ENCODE measurements around the gene CNOT3. TPM values are rescaled to one million over a fixed set of nuclear protein-coding genes. Genes with fewer than 3 reads are reported as not detected.

Gene CNOT3
- total and polyA plus RNA-seq, 9 of the 15 experiments (the other 6 are each of a cell fraction or from before 2014, with no cell fraction given) = 0.27 to 60.4 (median 9.9) TPM

- peak; percentile 71; the same call in 1 of the 2 replicates for TF ChIP-seq REST (IDR thresholded peaks at IDR 0.05; ENCODE audit: borderline replicate concordance)
- TF ChIP-seq REST (CRISPR knock-in tag; IDR thresholded peaks at IDR 0.05; ENCODE audit: low read depth) = no peak
- TF ChIP-seq ZSCAN29 (IDR thresholded peaks at IDR 0.05) = no peak
- 0 out of 2 replicates have a peak, but pooled peaks have one; percentile 6 for TF ChIP-seq JUND (IDR thresholded peaks at IDR 0.05; ENCODE audit: borderline replicate concordance, low read depth, low read length)
- TF ChIP-seq JUND (tag; IDR thresholded peaks at IDR 0.05; ENCODE audit: borderline replicate concordance, low read depth, low read length) = no peak
- no peak for TF ChIP-seq ZFPM2 (CRISPR knock-in tag; IDR thresholded peaks at IDR 0.05)
- no peak for TF ChIP-seq ZNF830 (CRISPR knock-in tag; IDR thresholded peaks at IDR 0.05)
- peak; percentile 39; the same call in 1 of the 2 replicates for TF ChIP-seq L3MBTL2 (IDR thresholded peaks at IDR 0.05)
- TF ChIP-seq EGR1 (conservative IDR thresholded peaks at IDR 0.05) = peak; percentile 56
- TF ChIP-seq, protein P1, sequence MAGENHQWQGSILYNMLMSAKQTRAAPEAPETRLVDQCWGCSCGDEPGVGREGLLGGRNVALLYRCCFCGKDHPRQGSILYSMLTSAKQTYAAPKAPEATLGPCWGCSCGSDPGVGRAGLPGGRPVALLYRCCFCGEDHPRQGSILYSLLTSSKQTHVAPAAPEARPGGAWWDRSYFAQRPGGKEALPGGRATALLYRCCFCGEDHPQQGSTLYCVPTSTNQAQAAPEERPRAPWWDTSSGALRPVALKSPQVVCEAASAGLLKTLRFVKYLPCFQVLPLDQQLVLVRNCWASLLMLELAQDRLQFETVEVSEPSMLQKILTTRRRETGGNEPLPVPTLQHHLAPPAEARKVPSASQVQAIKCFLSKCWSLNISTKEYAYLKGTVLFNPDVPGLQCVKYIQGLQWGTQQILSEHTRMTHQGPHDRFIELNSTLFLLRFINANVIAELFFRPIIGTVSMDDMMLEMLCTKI (IDR thresholded peaks at IDR 0.05; ENCODE audit: partially characterized antibody) = no peak
- no peak for TF ChIP-seq ZNF408 (CRISPR knock-in tag; IDR thresholded peaks at IDR 0.05; ENCODE audit: low read depth)
- TF ChIP-seq RAD21 (CRISPR knock-in tag; conservative IDR thresholded peaks at IDR 0.05 in 1 of 2, IDR thresholded peaks at IDR 0.05 in 1 of 2) = peak; percentile 56 to 83
- TF ChIP-seq ZNF41 (CRISPR knock-in tag; conservative IDR thresholded peaks at IDR 0.05) = no peak
- no peak for TF ChIP-seq TARDBP (IDR thresholded peaks at IDR 0.05)
- TF ChIP-seq MXD1 (CRISPR knock-in tag; IDR thresholded peaks at IDR 0.05; ENCODE audit: borderline replicate concordance, poor library complexity, severe bottlenecking) = no peak
- no peak for TF ChIP-seq ZNF3 (CRISPR knock-in tag; IDR thresholded peaks at IDR 0.05)
- TF ChIP-seq BRD9 (IDR thresholded peaks at IDR 0.05; ENCODE audit: low read depth, partially characterized antibody) = no peak
These were observed 30.8 kb downstream of the CNOT3 start (continued) for GRCh38 chr19:54168174-54168917.

Measured in K562 (cell line).